DOHH2 (cell line): ENCODE measurements around the gene CDC42EP1.
"Not testable (repeated sequence)": the region's sequence is repeated elsewhere in the genome, so short reads cannot be mapped to it uniquely, and the experiment has no call there.

Experiments
- H3F3A ChIP-seq: fragments of 200-600 bp; sonication (generic), shearing (Covaris generic); 2 replicates; pipeline ENCODE4 v1.6.0; 2016; ENCODE audit warnings: antibody characterized with exemption, mild to moderate bottlenecking; ENCODE audit not compliant: control insufficient read depth, insufficient read depth
- H3K27ac ChIP-seq: fragments of 200-600 bp; sonication (generic); 2 replicates; pipeline ENCODE4 v1.5.1; 2014; ENCODE audit warnings: low read depth, mild to moderate bottlenecking, low read length, moderate library complexity
- H3K27me3 ChIP-seq: fragments of 200-600 bp; sonication (generic); 2 replicates; pipeline ENCODE4 v1.6.1; 2014; ENCODE audit warnings: mild to moderate bottlenecking, low read length, mixed read lengths; ENCODE audit not compliant: control insufficient read depth
- H3K36me3 ChIP-seq: fragments of 200-600 bp; sonication (generic); 2 replicates; pipeline ENCODE4 v1.6.1; 2014; ENCODE audit warnings: mild to moderate bottlenecking, low read length, moderate library complexity, mixed read lengths; ENCODE audit not compliant: control insufficient read depth
- H3K4me1 ChIP-seq: fragments of 200-600 bp; sonication (generic); 2 replicates; pipeline ENCODE4 v1.6.1; 2014; ENCODE audit warnings: mild to moderate bottlenecking, low read length, mixed read lengths; ENCODE audit not compliant: control insufficient read depth
- H3K4me2 ChIP-seq: fragments of 200-600 bp; sonication (generic); 2 replicates; pipeline ENCODE4 v1.6.0; 2014; ENCODE audit warnings: mild to moderate bottlenecking, low read length, moderate library complexity
- H3K4me3 ChIP-seq: fragments of 200-600 bp; sonication (generic); 2 replicates; pipeline ENCODE4 v1.5.1; 2014; ENCODE audit warnings: mild to moderate bottlenecking, low read length, mixed read lengths
- H3K79me2 ChIP-seq: fragments of 200-600 bp; sonication (generic); 2 replicates; pipeline ENCODE4 v1.6.1; 2014; ENCODE audit warnings: mild to moderate bottlenecking, low read length, mixed read lengths; ENCODE audit not compliant: control insufficient read depth
- H3K9me2 ChIP-seq: fragments of 200-600 bp; sonication (generic); replicated peaks from 2 replicates; pipeline ENCODE4 v1.6.1; 2014; ENCODE audit warnings: mild to moderate bottlenecking, low read length, mixed read lengths; ENCODE audit not compliant: control insufficient read depth
- H3K9me3 ChIP-seq: fragments of 200-600 bp; sonication (generic); 2 replicates; pipeline ENCODE4 v1.6.1; 2014; ENCODE audit warnings: antibody characterized with exemption, low read length, mixed read lengths; ENCODE audit not compliant: control insufficient read depth, insufficient read depth
- H4K20me1 ChIP-seq: fragments of 200-600 bp; sonication (generic); 2 replicates; pipeline ENCODE4 v1.6.0; 2014; ENCODE audit warnings: low read depth, mild to moderate bottlenecking, antibody characterized with exemption, low read length, moderate library complexity; ENCODE audit not compliant: control insufficient read depth, insufficient read depth
- EZH2phosphoT487 ChIP-seq: fragments of 200-600 bp; sonication (generic); IDR thresholded peaks from 2 replicates; pipeline ENCODE4 v1.6.1; 2017; ENCODE audit warnings: borderline replicate concordance, mild to moderate bottlenecking, antibody characterized with exemption, low read length, moderate library complexity, mixed read lengths
- TF ChIP-seq, protein P1 (sequence below): fragments of 200-600 bp; sonication (generic); IDR thresholded peaks from one replicate; pipeline ENCODE4 v1.5.1; 2014; ENCODE audit warnings: antibody characterized with exemption, mild to moderate bottlenecking, low read depth, low read length; ENCODE audit not compliant: poor library complexity, severe bottlenecking

Gene CDC42EP1

DNA sequence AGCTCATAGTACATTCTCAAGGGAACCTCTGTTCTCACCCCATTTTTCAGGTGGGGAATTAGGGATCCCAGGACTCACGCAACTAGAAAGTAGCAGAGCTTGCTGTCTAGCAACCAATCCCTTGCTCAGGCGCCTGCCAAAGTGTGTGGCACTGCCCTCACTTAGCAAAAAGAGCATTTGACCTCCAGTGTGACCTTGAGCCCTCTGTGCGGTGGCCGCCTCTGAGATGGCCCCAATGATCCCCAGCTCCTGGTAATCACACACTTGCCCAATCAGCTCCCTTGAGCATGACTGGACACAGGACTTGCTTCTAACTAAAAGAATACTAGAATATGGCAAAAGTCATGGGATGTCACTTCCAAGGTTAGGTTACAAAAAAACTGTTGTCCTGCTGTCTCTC lies 22.2 kb downstream of the CDC42EP1 start:
- Histone ChIP-seq H3K4me3 (no peak overlapping the region), H3F3A (no peaks in the 10 kb centered on the region), H3K27ac (no peak overlapping the region), H3K79me2 (no peaks in the 10 kb centered on the region), H3K36me3 (no peaks in the 10 kb centered on the region), H3K9me3 (no peaks in the 10 kb centered on the region), H3K4me2 (no peak overlapping the region), H3K27me3 (peaks cover 12% of the 10 kb centered on the region; the same call in 1 of the 2 replicates), H3K4me1 (no peaks in the 10 kb centered on the region), H3K9me2 (no peaks in the 10 kb centered on the region), H4K20me1 (no peaks in the 10 kb centered on the region)
- TF ChIP-seq, protein P1, sequence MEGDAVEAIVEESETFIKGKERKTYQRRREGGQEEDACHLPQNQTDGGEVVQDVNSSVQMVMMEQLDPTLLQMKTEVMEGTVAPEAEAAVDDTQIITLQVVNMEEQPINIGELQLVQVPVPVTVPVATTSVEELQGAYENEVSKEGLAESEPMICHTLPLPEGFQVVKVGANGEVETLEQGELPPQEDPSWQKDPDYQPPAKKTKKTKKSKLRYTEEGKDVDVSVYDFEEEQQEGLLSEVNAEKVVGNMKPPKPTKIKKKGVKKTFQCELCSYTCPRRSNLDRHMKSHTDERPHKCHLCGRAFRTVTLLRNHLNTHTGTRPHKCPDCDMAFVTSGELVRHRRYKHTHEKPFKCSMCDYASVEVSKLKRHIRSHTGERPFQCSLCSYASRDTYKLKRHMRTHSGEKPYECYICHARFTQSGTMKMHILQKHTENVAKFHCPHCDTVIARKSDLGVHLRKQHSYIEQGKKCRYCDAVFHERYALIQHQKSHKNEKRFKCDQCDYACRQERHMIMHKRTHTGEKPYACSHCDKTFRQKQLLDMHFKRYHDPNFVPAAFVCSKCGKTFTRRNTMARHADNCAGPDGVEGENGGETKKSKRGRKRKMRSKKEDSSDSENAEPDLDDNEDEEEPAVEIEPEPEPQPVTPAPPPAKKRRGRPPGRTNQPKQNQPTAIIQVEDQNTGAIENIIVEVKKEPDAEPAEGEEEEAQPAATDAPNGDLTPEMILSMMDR, result no peak
- TF ChIP-seq EZH2phosphoT487, result no peak

DNA sequence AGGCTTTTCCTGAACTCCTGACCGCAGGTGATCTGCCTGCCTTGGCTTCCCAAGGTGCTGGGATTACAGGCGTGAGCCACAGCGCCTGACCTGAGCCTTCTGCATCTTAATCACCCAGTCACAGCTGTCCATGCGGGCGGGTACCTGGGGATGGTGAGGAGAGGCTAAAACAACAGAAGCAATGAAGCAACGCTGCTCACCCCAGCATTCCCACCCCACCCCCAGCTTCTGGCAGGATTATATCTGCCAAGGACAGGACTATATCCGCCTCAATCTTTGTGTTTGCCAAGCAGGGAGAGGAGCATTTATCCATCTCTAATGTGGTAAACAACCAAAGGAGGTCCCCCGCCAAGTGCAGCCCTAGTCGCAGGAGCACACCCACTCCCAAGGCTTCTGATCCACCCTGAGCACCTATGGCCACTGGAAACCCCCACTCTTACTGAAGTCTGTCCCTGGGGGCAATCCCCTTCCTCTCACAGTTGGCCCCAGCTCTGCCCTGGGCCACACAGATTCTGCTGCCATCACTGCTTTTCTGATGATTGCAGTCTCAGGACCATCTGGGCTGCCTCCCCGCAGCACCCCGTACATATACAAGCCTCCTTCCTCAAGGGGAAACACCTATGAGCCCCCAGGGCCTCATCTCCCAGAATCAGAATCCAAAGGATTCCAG lies 28.4 kb downstream of the CDC42EP1 start:
- Histone ChIP-seq H3K4me2 (no peak overlapping the region), H3K79me2 (no peaks in the 10 kb centered on the region), H3K36me3 (no peaks in the 10 kb centered on the region), H4K20me1 (no peaks in the 10 kb centered on the region), H3K27me3 (peaks cover 29% of the 10 kb centered on the region), H3K9me2 (no peaks in the 10 kb centered on the region), H3K4me1 (peaks cover 5% of the 10 kb centered on the region), H3F3A (no peaks in the 10 kb centered on the region), H3K27ac (no peak overlapping the region), H3K9me3 (no peaks in the 10 kb centered on the region), H3K4me3 (no peak overlapping the region)
- TF ChIP-seq, protein P1, result no peak
- no peak for TF ChIP-seq EZH2phosphoT487

GRCh38 chr22:37589636-37590035 lies 29.4 kb downstream of the CDC42EP1 start:
- no peak overlapping the region for H3K27ac ChIP-seq
- no peak overlapping the region for H3K4me3 ChIP-seq
- H3K4me2 ChIP-seq, result no peak overlapping the region
- no peaks in the 10 kb centered on the region for H3K9me3 ChIP-seq
- no peaks in the 10 kb centered on the region for H3K9me2 ChIP-seq
- H3K79me2 ChIP-seq, result no peaks in the 10 kb centered on the region
- H3K27me3 ChIP-seq, result peaks cover 29% of the 10 kb centered on the region
- H3F3A ChIP-seq, result no peaks in the 10 kb centered on the region
- H3K4me1 ChIP-seq, result peaks cover 5% of the 10 kb centered on the region
- TF ChIP-seq EZH2phosphoT487, result no peak
- TF ChIP-seq, protein P1, result no peak
- no peaks in the 10 kb centered on the region for H4K20me1 ChIP-seq
- no peaks in the 10 kb centered on the region for H3K36me3 ChIP-seq

GRCh38 chr22:37591081-37591480 lies 30.8 kb downstream of the CDC42EP1 start:
- H3K79me2 ChIP-seq, H3F3A ChIP-seq, H3K9me3 ChIP-seq, H3K36me3 ChIP-seq, H3K9me2 ChIP-seq, H3K27ac ChIP-seq, H3K4me3 ChIP-seq, H3K4me2 ChIP-seq, H3K4me1 ChIP-seq, H4K20me1 ChIP-seq: not testable (repeated sequence)
- peaks cover 29% of the 10 kb centered on the region for H3K27me3 ChIP-seq
